G401.6 (cell line): ENCODE data around the gene SSTR3.
"Not testable (repeated sequence)": the region's sequence is repeated elsewhere in the genome, so short reads cannot be mapped to it uniquely, and the experiment has no call there.

Experiments
- FAIRE-seq: peaks from 2 replicates; lab custom pipeline; 2012; peaks lifted over from hg19 to GRCh38; lab: Jason Lieb, UNC

Gene SSTR3

DNA sequence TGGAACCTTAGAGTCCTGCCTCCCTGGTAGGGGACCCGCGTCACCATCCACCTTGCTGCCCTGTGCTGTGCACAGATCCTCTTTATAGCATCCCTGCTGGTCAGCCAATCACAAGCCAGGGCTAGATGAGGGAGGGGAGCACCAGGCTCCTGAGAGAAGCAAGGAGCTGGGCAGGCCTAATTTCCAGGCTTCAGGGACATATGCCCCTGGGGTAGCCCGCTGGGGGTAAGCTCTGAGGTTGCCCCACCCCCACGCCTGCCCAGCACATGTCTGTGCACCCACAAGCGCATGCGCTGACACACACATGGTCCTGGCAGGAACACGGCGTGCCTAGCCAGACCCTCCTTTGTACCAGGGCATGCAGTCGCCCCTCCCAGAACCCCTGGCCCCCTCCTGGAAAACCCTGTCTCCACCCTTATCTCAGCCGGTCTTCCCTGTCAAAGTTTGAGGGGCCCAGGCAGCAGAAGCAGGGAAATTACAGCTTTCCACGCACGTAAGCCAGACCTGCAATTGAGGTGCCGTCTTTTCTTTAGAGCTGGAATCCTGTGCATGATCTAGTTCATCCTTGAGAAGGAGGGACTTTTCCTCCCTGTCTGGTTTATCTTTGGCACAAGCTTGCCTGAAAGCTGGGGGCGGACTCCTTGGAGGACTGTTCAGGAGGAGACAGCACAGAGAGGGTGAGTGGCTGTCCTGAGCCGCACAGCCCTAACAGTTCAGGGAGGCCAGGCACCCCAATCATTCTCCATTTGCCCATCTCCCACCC, 2.1 kb downstream of the SSTR3 start:
- FAIRE-seq = no peak

DNA sequence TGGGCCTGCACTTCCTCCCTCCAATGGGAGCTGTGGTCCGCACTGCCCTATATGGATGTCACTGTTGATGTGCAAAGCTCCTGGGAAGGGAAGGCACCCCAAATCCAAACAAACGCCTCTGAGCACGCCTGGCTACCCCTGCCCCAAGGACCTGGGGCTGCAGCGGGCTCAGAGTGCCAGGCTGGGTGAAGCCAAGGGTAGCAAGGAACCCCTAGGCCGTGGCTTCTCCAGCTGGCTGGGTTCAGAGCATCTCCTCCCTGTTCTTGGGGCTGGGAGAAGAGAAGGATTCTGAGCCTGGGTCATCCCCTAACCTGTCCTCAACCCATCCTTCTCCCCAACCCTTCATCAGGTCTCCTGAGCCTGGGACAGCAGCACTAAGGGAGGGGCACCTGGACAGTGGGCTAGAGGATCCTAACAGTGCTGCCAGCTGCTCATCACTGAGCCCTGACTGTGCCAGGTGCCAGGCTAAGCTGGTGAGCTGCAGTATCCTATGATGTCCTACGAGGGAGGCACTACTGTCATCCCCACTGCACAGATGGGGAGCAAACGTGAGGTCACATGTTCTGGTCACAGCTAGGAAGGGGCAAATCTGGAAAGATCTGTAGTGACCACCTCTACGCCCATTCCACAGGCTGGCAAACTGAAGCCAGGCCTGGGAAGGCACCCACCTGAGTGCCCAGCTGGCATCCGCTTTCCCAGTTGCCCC, 3.0 kb downstream of the SSTR3 start:
- FAIRE-seq = no peak

DNA sequence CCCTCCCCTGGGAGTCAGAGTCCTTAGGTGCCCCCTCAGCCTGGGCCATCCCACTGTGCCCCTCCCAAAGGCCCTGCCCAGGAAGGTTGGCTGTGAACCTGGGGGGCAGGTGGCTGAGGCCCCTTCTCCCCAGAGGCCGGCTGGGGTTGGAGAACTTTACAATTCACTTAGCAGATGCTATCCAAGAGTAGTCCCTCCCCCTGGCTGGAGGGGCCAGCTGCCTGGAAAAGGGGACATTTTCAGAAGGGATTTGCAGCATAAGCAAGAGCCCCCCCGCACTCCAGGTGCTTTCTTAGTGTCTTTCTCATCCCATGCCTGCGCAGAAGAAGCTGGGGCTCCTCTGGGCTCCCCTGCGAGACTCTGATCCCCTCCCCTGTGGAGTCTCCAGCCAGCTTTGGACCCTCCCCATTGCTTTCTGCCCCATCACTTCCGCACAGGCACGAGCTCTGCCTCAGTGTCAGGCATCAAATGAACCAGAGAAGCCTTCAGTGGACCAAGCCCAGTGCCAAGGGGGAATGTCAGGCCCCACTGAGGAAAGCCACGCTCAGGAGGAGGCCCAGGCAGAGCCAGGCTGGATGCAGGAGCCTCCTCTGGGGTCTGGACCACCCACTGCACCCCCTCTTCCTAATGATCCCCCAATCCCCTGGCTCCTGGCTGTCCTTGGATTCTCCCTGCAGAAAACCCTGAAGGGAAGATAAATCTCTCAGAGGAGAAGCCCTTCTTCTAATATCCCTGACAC, 3.7 kb downstream of the SSTR3 start:
- no peak for FAIRE-seq

DNA sequence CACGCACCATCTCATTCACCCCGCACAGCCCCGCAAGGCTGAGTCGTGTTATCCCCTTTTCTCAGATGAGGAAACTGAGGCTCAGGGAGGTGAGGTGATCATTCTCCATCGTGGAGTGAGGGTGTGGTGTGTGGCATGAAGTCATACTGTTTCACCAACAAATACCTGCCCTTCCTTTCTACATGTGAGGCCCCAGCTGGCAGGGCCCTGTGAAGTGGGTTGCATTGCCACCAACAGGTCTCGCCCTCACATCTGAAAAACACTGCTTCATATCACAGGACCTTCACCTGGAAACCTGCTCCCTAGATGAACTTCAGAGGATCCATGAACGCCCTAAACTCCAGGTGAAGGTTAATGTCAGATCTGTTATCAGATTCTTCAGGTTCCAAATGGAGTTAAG, 4.3 kb downstream of the SSTR3 start:
- no peak for FAIRE-seq

DNA sequence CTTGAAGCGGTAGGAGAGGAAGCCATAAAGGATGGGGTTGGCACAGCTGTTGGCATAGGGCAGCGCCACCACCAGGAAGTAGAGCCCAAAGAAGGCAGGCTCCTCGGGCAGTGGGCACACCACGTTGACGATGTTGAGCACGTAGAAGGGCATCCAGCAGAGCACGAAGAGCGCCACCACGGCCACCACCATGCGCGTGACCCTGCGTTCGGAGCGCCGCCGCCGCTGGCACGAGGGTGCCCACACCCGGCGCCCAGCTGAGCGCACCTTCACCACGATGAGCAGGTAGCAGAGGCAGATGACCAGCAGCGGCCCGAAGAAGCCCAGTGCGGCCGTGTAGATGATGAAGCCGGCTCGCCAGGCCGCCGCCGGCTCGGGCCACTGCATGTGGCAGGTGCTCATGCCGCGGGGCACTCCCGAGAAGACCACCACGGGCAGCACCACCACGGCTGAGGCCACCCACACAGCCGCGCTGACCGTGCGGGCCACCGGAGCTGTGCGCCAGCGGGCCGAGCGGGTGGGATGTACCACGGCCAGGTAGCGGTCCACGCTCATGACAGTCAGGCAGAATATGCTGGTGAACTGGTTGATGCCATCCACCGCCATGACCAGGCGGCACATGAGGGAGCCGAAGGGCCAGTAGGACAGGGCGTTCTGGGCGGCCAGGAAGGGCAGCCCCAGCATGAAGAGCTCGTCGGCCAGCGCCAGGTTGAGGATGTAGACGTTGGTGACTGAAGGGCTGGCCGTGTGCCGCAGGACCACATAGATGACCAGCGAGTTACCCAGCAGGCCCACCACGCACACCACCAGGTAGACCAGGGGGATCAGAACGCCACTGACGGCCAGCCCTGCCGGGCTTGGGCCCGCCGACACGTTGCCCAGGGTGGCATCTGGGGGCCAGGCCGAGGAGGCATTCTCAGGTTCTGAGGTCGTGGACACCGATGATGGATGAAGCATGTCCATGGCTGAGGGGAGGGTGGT, 5.1 kb downstream of the SSTR3 start:
- FAIRE-seq = no peak

DNA sequence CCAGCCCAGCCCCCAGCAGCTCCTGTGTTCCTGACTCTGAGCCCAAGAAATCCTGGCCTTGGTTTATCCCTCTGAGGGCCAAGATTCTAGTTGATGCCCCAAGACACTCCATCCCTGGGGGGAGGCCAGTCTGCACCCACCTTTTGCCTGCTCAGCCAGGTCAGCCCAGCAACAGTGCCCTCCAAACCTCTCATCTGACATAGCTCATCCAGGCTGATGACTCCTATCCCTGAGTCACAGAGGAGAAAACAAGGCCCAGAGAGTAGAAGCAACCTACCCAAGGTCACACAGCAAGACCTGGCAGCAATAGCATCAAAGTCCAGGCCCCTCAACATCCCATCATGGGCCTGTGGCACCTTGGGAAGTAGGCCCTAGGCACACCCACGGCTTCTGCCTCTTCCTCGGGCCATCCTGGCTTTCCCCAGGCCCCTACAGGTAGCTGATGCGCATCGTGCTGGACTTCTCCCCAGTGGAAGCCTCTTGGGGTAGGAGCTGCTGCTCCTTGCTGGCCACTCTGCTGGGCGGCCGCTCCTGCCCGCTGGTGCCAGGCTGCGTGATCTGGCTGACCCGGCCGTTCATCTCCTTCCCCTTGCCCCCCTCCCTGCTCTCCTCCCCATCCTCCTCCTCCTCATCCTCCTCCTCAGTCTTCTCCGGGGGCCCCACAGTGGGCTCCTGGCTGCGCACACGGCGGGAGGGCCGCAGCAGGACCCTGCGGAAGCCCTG, 6.0 kb downstream of the SSTR3 start:
- FAIRE-seq = no peak

DNA sequence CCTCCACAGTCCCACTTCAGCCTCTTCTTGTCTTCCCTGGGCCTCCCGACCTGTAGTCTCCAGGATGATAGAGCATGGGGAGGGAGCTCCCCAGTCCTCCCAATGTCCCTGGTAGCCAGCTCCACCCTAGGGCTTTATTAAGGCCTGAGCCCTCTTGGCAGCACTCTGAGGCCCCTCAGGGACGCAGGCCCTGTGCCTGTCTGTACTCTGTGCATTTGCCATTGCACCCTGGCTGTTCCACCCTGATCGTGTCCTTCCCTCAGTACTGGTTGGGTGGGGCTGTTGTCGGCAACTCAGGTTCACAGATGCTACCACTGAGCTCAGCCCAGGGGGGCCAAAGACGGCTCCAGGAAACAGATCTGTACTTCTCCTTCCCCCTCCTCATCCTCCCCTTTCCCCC, 7.2 kb downstream of the SSTR3 start:
- FAIRE-seq = no peak

DNA sequence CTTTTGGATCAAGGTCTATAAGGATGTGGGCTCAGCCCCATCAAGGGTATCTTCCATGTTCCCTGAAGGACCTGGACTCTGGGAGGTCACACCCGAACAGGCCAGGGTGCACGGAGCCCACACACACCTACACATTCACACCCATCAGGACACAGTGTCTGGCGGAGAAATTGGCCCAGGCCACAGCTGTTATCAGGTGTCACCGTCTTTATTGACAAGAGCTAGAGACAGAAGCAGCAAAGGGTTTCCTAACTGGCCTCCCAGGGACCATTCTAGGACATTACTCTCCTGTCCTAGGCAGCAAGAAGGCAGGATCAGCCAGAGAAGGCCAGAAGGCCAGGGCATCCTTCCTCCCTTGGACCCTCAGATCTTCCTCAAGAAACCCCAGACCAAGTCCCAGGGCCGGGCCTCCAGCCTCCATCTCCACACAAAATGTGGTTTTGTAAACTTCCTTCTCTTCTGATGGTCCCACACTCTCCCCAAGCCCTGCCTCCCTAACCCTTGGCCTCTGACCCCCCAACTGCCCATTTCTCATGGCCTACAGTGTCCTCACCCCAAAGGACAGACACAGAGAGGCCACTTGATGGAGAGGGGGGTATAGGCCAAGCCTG, 8.1 kb downstream of the SSTR3 start:
- no peak for FAIRE-seq

DNA sequence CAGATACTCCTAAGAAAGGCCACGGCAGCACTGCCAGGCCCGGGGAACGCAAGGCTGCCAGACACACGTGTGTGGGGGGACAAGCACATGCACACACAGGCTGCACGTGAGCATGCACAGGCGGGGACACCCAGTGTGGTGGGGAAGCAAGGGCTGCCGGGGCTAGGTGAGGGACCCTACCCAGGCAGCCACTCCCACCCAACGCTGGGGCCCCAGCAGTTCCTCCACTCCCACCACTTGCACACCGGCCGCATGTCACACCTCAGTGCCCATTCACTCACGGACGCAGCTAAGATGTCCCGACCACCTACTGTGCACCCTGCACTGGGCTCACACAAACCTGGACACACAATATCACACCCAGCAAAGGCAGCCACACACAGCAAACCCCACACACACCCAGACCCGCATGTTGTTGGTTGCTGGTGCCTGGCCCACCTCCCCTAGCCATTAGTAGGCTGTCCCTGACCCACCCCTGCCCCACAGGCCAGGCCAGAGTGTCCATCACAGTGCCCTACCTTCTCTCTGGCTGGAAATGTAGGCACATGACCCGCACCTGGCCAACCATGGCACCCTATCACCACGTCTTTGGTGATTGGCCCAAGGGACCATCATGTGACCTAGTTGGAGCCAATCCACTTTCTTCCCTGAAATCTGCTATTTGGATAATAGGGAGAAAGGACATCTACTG, 8.8 kb downstream of the SSTR3 start:
- FAIRE-seq = no peak

DNA sequence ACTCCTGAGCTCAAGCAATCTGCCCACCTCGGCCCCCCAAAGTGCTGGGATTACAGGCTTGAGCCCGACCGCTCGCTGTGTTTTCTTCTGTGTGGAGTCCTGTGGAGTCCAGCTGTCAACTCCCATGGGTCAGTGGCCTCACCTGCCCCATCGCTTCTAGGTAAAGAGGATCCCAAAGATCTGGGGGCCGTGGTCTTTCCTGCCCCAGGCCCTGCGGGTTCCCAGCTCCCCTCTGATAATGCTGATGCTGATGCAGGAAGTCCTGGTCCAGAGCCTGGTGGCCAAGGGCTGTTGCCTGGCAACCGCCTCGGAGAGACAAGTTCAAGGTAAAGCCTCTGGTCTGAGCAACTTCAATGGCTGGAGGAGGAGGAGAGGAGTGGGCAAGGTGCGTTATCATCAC, 9.6 kb downstream of the SSTR3 start:
- FAIRE-seq = no peak

DNA sequence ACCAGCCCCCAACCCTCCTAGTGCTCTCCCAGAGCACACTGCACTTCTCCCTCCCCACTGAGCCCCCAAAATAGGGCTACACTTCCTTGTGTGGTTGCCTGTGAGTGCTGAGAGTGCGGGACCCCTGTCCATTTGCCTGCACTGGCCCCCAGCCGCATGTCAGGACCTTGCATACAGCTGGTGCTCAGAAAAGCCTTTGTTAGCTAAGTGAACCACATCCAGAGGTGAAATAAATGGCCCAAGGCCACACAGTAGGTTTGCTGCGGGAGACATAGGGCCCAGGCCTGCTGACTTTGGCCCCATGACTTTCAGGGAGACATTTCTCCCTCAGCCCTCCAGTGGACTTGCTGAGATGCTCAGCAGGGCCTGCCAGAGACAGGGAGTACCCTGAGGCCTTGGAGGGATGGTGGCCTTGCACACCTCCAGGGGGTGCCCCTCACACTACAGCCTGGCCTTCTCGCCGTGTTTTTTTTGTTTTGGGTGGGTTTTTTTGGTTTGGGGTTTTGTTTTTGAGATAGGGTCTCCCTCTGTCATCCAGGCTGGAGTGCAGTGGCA, 10.2 kb downstream of the SSTR3 start:
- FAIRE-seq = no peak

DNA sequence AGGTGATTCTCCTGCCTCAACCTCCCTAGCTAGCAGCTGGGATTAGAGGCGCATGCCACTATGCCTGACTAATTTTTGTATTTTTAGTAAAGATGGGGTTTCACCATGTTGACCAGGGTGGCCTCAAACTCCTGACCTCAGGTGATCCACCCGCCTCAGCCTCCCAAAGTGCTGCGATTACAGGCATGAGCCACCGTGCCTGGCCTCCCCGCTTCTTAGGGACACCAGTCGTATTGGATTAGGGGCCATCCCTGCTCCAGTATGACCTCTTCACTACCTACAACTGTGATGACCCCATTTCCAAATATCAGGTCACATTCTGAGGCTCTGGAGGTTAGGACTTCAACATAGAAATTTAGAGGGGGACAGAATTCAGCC, 10.8 kb downstream of the SSTR3 start:
- FAIRE-seq = not testable (repeated sequence)

DNA sequence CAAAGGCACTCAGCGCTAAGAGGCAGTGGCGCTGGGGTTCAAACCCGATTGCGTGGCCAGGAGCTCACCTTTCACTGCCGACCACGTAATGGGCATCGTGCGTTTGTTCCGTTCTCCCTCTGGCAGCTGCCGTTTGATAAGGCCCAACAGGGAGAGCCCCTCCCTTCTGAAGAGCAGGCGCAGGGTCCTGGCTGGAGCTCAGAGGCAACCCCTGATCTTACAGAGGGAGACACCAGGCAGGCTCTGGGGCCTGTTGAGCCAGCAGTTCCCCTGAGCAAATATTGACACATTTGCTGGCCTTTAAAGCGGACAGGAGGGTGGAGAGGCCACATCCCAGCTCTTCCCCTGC, 12.5 kb downstream of the SSTR3 start:
- FAIRE-seq = no peak

DNA sequence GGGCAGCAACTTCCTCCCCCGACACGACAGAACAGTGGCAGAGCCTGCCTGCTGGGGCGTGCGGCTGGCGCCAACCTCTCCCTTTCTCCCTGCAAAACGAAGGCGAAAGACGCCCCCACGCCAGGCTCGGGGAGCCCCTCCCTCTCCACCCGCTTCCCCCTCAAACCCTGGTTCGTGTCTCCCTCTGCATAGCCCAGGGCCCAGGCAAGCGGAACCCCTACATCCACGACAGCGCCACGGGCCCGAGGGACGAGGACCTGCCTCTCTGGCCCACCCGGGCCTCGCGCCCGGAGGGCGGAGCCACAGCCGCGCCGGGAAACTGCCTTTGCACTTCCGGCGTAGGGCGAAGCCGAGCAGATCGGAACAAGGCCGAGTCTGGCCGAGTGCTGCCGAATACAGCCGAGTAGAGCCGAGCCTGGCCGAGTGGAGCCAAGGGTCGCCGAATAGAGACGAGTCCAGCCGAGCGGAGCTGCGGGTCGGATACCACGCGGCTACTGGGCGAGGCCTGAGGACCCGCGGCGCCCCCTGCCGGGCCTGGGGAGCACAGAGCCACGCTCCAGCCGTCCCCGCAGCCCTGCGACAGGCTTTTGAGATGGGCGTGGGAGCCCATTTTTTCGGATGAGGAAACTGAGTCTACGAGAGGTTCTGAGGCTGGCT, 13.0 kb downstream of the SSTR3 start:
- FAIRE-seq = peak; percentile 98

DNA sequence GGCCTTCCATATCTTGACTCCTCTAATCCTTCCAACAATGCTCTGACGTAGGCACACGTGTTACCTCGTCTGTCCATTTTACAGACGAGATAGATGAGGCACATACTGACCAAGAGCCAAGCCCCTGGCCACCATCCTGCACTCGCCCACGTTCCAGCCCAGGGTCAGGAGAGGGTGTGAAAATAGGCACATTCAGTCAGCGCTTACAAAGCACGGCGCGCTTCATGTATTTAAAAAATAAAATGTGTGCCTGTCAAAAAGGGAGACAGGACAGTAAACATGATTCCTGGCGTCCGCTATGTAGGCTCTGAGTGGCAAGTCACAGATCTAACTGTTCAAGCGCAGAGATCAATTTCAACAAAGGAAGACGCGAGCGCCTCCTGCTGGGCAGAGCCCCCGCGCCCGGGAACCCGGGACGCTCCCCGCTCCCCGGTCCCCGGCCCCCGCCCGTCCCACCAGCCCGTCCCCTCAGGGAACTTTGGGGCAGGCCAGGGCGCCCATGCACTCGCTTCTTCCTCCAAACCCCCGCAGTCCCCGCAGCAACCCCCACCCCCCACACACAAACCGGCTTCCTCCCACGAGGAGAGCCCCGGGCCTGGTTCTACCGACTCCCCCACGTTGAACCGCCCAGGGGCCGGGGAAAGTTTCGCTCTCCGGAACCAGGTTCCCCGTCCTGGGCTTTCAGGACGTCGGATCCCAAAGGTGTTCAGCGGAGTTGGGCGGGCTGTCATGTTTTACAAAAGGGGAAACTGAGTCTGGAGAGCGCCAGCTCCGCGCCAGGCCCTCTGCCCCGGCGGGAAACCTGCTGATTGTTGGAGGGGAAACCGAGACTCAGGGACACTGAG, 13.8 kb downstream of the SSTR3 start:
- peak; percentile 40 for FAIRE-seq

DNA sequence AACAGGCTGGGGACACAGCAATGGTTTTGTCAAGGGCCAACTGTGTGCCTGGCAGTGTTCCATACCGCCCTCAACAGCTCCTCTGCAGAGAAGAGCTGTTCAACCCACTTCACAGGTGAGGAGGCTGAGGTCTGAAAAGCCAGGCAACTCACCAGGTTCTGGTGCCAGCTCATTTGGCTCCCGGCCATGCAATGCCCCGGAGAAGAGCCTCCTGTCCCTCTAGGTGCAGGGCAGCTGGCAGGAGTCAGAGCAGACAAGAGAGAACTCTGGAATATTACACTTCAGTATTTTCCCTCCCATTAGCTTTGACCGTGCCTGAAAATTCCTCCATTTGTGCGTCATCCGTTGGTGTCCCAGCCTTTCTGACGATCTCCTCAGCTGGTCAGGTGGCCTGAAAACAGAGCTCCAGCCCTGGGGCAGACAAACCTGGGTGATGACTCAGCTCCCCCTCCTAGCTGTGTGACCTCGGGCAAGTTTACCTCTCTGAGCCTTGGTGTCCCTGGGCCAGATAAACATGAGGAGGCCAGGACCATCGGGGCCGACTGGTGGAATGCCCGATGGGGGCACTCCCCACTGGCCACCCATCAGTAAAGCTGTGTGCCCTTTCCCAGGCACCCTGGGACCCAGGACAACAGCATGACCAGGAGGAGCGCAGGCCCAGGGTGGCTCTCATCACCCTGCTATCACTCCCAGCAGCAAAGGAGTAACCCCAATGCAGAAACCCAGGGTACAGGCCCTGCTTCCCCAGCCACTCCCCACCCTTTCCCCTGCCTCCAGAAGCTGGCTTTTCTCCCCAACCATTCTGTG, 14.6 kb downstream of the SSTR3 start:
- no peak for FAIRE-seq

DNA sequence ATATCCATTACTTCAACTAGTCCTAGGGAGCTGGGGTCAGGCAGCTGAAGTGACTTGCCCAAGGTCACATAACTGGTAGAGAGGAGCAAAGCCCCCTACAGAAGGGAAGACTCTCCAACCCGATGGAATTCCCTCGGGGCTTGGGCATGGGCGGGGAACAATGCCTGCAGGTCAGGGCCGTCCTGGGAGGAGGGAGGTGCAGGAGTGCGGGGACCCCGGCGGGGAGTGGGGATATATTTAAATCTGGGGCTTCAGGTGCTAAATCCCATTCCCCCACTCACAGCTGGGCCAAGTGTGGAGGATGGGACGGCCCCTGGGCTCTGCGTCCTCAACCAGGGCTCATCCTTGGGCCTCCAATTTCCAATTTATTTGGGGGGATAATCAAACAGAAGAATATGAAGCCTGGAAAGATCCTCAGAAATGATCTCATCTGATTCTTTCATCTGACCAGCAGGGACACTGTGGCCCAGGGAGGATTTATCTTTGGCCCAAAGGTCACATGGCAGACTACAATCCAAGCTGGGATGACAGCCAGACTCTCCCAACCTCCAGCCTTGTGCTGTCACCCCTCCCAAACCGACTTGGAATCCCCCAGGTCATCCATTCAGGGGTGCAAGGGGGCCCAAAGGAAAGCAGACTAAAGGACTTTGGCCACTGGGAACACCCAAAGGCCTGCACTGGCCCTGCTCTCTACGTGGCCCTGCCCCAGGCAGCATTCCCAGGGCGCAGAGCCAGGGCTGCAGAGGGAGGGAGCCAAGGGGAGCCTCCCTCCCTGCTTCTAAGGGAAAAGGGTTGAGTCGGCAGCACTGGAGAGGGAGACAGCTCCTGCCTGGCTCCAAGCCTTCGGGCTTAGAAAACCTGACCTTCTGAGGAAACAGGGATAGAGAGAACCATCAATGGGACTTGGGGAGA, 15.5 kb downstream of the SSTR3 start:
- FAIRE-seq = no peak
